Upper lobe of left lung (tissue), 6 donors: ENCODE data around the gene RAN. TPM values are rescaled to one million over a fixed set of nuclear protein-coding genes. Genes with fewer than 3 reads are reported as not detected.

Experiments
- ATAC-seq, 2 donors: fragments of 200-7000 bp; cut with Tn5 transposase; one replicate each; pipeline ENCODE4 v1.9.1; 2022; ENCODE audit warnings: mild to moderate bottlenecking in 2 of 2, moderate library complexity in 2 of 2; ENCODE audit not compliant: low FRiP score in 2 of 2
- DNase-seq, 2 donors: peaks; one replicate each; pipeline ENCODE4 v3.0.0-alpha.2; 2019 to 2020
- H3K27ac ChIP-seq, 4 donors: fragments of 200-600 bp; sonication (generic); one replicate each; pipeline ENCODE4 v1.5.1; 2016 to 2019
- H3K27me3 ChIP-seq, 4 donors: fragments of 200-600 bp; sonication (generic); one replicate each; pipeline ENCODE4 v1.5.1; 2017 to 2019
- H3K36me3 ChIP-seq, 4 donors: fragments of 200-600 bp; sonication (generic); one replicate each; pipeline ENCODE4 v1.5.1; 2016 to 2019
- H3K4me1 ChIP-seq, 4 donors: fragments of 200-600 bp; sonication (generic); one replicate each; pipeline ENCODE4 v1.5.1; 2018 to 2019
- H3K4me3 ChIP-seq, 4 donors: fragments of 200-600 bp; sonication (generic); one replicate each; pipeline ENCODE4 v1.5.1; 2017 to 2019; ENCODE audit warnings: mild to moderate bottlenecking in 2 of 4, moderate library complexity in 1 of 4
- H3K9me3 ChIP-seq, 4 donors: fragments of 200-600 bp; sonication (generic); one replicate each; pipeline ENCODE4 v1.5.1; 2018 to 2019
- CTCF ChIP-seq, 6 experiments: fragments of 450-650 bp in 4 of 6; fragments of 200-600 bp in 2 of 6; sonication (generic) in 2 of 6; IDR thresholded peaks; one replicate each; pipeline ENCODE4 v1.5.1; 2016 to 2019; ENCODE audit warnings: antibody characterized with exemption in 6 of 6
- EP300 ChIP-seq, 4 donors: sonication (generic); formaldehyde crosslinking; IDR thresholded peaks; one replicate each; pipeline ENCODE4 v1.5.1; 2017; ENCODE audit warnings: antibody characterized with exemption in 4 of 4, control low read depth in 2 of 4
- POLR2A ChIP-seq, 4 donors: fragments of 450-650 bp; IDR thresholded peaks; one replicate each; pipeline ENCODE4 v1.5.1; 2016 to 2017; ENCODE audit warnings: antibody characterized with exemption in 4 of 4, mild to moderate bottlenecking in 2 of 4
- POLR2AphosphoS5 ChIP-seq, 2 donors: sonication (generic); formaldehyde crosslinking; IDR thresholded peaks; one replicate each; pipeline ENCODE4 v1.5.1; 2017; ENCODE audit warnings: antibody characterized with exemption in 2 of 2
- WGBS, 2 donors: methylation state at CpG; one replicate each; pipeline ENCODE4 v1.1.5; 2017 to 2018; 5-methylcytosine and 5-hydroxymethylcytosine counted together
- total RNA-seq, 6 donors: library from RNA; depleted of rRNA in 4 of 6; stranded (reverse); fragments of >200 nt in 4 of 6; gene quantifications; one replicate each; pipeline versions ENCODE4 v1.1.0 to v1.2.1, GENCODE V29; 2016 to 2021
- donor health status: DM: no; HTN: no; CAD: no; lungs with moderate emphysema.
- donor health status: DM: no; HTN: yes; CAD: no; lungs with severe emphysema.

RAN gene
- total RNA-seq, 6 donors from 2014 or later, result 75.4 to 406 (median 188) TPM

DNA sequence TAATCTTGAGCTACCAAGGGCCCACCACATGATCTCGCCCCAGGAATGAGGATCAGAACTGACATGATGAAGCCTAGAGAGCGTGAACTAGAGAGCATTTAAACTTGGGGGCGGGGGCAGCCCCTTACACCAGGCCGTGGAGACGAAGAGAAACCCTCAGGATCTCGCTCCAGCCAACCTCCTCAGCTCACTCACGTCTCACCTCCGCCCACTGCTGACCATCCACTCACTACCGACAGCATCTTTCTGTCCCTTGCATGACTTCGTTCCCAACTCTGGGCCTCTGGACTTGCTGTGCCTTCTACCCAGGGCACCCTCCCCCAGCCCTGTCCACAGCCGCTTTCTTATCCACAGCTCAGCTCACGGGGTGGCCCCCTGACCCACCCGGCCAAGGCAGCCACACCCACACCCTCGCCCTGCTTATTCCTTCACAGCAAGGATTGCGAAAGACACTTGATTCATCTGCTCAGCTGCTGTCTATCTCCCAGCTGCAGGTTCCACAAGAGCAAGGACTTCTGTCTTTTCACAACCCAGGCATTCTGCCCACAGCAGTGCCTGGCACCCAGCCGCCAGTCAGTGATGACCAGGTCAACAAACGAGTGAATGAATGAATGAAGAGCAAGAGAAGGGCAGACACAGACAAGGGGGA is 39.2 kb upstream of the RAN start:
- H3K27me3 ChIP-seq, result no peaks in the 10 kb centered on the region
- DNase-seq (peak in 1 of 2 donors; percentile 46), ATAC-seq (peak; percentile 16 to 82)
- no peak overlapping the region for H3K4me3 ChIP-seq
- 69 to 74% methylated on average over 17 of the region's 17 CpGs for WGBS, 2 donors
- TF ChIP-seq POLR2A (IDR thresholded peaks at IDR 0.05) (no peak), POLR2AphosphoS5 (IDR thresholded peaks at IDR 0.05) (no peak), CTCF (IDR thresholded peaks at IDR 0.05) (no peak), EP300 (IDR thresholded peaks at IDR 0.05) (no peak)
- no peaks in the 10 kb centered on the region for H3K36me3 ChIP-seq
- H3K27ac ChIP-seq, result no peak overlapping the region
- H3K4me1 ChIP-seq, result peaks cover 10 to 19% (median 17%) of the 10 kb centered on the region in 4 donors
- no peaks in the 10 kb centered on the region for H3K9me3 ChIP-seq

DNA sequence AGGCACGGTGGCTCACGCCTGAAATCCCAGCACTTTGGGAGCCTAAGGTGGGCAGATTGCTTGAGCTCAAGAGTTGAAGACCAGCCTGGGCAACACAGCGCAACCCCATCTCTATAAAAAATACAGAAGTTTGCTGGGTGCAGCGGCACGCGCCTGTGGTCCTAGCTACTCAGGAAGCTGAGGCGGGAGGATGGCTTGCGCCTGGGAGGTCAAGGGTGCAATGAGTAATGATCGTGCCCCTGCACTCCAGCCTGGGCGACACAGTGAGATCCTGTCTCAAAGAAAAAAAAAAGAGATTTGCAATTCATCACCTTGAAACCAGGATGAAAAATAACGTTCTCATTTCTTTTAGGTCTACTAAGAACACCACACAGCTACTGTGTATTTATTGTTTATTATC is 36.9 kb upstream of the RAN start:
- Histone ChIP-seq H3K36me3 (no peaks in the 10 kb centered on the region), H3K4me3 (no peak overlapping the region), H3K27ac (no peak overlapping the region), H3K27me3 (no peaks in the 10 kb centered on the region), H3K4me1 (peaks cover 22 to 35% (median 31%) of the 10 kb centered on the region in 4 donors), H3K9me3 (no peaks in the 10 kb centered on the region)
- ATAC-seq (no peak), DNase-seq (peak in 1 of 2 donors; percentile 35)
- 59 to 68% methylated on average over 11 of the region's 11 CpGs for WGBS, 2 donors
- no peak for TF ChIP-seq CTCF (IDR thresholded peaks at IDR 0.05)
- no peak for TF ChIP-seq EP300 (IDR thresholded peaks at IDR 0.05)
- TF ChIP-seq POLR2AphosphoS5 (IDR thresholded peaks at IDR 0.05), result no peak
- TF ChIP-seq POLR2A (IDR thresholded peaks at IDR 0.05), result no peak

- H3K4me1 ChIP-seq, result peaks cover 22 to 37% (median 29%) of the 10 kb centered on the region in 4 donors
- no peaks in the 10 kb centered on the region for H3K9me3 ChIP-seq
- H3K36me3 ChIP-seq, result no peaks in the 10 kb centered on the region
- WGBS, 2 donors, result 91 to 93% methylated on average over 6 of the region's 6 CpGs
- H3K4me3 ChIP-seq, result no peak overlapping the region
- DNase-seq (no peak), ATAC-seq (no peak)
- no peak overlapping the region for H3K27ac ChIP-seq
- no peaks in the 10 kb centered on the region for H3K27me3 ChIP-seq
- TF ChIP-seq POLR2AphosphoS5 (IDR thresholded peaks at IDR 0.05) (no peak), EP300 (IDR thresholded peaks at IDR 0.05) (no peak), CTCF (IDR thresholded peaks at IDR 0.05) (no peak), POLR2A (IDR thresholded peaks at IDR 0.05) (no peak)
Measured at GRCh38 chr12:130835436-130835835, 36.4 kb upstream of the RAN start.

DNA sequence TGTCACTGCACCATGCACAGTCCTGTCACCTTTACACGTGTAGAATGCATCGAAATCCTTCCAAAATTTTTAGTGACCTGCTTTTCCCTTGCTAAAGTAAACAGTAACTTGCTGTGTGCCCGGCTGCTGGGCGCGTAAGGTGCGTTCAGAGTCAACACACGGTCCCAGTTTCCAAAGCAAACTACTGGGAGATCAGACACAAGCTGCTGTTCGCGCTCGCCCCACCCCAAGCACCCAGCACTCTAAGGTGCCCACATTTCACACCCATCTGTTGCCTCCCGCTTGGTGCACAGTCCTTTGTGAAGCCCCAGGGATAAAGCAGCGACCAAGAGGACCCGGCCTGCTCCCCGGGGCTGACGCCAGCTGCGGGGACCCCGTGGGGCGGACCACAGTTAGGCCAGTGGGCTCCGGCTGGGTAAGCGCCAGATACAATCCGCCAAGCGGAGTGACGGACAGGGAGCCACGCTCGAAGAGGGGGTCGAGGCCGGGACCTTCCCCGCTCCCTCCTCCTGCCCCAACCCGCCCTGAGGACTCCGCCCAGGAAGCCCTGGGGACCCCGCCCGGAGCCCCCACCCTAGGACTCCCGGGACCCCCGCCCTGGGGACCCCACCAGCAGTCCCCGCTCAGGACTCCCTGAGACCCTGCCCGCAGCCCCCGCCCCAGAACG is 33.4 kb upstream of the RAN start:
- Histone ChIP-seq H3K36me3 (no peaks in the 10 kb centered on the region), H3K9me3 (no peaks in the 10 kb centered on the region), H3K27ac (peak overlapping the region; percentile 80 to 91 (median 82)), H3K4me1 (peaks cover 17 to 25% (median 21%) of the 10 kb centered on the region in 4 donors), H3K27me3 (no peaks in the 10 kb centered on the region), H3K4me3 (peak overlapping the region; percentile 70 to 99 (median 96))
- DNase-seq (peak in 1 of 2 donors; percentile 38), ATAC-seq (peak; percentile 34 to 64)
- TF ChIP-seq POLR2A (IDR thresholded peaks at IDR 0.05) (no peak), EP300 (IDR thresholded peaks at IDR 0.05) (no peak), POLR2AphosphoS5 (IDR thresholded peaks at IDR 0.05) (no peak), CTCF (IDR thresholded peaks at IDR 0.05) (no peak)
- 8 to 25% methylated on average over 10 to 22 of the region's 38 CpGs for WGBS, 2 donors
